HG02970 (cell line): ENCODE measurements around the gene TMCC3.
"Not testable (repeated sequence)": the region's sequence is repeated elsewhere in the genome, so short reads cannot be mapped to it uniquely, and the experiment has no call there.

Experiments
- ATAC-seq: cut with Tn5 transposase; IDR thresholded peaks from one replicate; pipeline ENCODE4 v1.9.1; 2021; ENCODE audit warnings: mild to moderate bottlenecking, moderate library complexity, moderate number of reproducible peaks; ENCODE audit not compliant: unreplicated experiment, low FRiP score

The TMCC3 gene

DNA sequence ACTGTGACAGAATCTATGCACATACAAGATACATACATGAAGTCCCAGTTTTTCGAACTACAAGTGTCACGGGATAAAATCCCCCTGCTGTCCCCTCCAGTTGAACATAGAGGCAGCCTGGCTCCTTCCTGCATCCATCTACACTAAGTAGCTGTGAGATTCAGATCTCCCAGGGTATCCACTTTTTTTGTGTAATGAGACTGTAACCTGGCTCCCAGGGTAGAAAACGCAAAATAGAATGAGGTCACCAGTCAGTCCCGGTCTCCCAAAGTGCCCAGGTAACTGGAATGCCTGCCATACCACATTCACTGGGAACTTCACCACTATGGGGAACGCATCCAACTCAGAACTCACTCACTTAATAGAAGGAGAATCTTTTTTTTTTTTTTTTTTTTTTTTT lies 67.8 kb downstream of the TMCC3 start:
- ATAC-seq = no peak

GRCh38 chr12:94575645-94576403 lies 74.5 kb downstream of the TMCC3 start:
- no peak for ATAC-seq

GRCh38 chr12:94575024-94575423 lies 75.3 kb downstream of the TMCC3 start:
- no peak for ATAC-seq

GRCh38 chr12:94571556-94571955 lies 78.8 kb downstream of the TMCC3 start:
- no peak for ATAC-seq

DNA sequence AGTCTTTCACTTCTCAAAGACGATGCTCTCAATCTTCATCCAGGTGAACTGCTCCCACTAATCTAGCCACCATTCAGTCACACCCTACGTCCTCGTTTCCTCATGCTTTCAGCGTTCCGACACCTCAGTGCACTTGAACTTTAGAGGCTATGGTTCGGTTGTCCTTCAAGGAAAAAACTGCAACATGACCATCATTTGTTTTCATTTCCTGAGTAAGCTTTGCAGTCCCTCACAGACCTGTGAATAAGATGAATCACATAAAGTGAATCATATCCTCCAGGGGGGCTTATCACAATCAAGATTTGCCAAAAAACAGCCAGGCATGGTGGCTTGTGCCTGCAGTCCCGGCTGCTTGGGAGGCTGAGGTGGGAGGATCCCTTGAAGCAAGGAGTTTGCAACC lies 80.2 kb downstream of the TMCC3 start:
- no peak for ATAC-seq

DNA sequence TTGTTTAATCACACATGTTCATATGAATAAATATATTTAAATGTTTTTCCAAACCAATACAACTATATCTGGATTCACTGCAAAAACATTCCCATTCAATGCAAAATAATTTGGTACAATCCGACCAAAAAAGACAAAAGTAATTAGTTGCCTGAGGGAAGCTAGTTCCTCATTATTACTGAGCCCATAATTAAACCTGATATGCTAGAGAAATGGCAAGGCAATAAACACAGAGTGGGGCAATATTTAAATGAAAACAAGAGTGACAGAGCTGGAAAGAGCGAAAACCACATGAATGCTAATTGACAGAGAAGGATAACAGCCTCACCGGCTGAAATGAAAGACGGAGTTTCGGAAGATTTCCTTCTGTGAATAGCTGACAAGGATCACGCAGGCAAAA lies 82.6 kb downstream of the TMCC3 start:
- no peak for ATAC-seq

GRCh38 chr12:94566345-94566744 lies 84.0 kb downstream of the TMCC3 start:
- no peak for ATAC-seq

DNA sequence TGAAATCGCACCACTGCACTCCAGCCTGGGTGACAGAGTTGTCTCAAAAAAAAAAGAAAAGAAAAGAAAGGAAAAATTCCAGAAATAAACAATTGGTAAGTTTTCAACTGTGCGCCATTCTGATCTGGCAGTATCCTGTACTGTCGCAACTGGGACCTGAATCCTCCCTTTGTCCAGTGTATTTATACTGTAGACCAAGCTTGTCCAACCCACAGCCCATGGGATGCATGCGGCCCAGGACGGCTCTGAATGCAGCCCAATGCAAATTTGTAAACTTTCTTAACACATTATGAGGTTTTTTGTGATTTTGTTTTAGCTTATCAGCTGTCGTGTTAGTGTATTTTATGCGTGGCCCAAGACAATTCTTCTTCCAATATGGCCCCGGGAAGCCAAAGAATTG lies 84.7 kb downstream of the TMCC3 start:
- no peak for ATAC-seq

DNA sequence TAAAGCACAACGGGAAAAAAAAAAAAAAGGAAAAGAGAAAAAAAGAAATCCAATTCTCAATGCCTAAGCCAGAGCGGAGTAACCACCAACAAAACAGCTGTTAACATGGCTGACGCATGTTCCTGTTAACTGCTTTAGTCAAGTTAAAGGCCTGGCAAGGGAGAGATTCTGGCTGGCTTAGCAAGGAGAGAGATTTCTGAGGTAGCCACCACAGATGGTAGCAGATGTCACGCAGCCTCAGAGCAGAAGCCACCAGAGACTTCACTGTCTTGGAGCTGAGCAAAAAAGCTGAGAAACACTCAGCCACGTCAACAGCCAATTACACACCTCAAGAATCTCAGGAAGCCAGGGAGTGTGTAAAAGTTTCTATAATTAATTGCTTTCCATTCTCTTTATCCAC lies 87.1 kb downstream of the TMCC3 start:
- ATAC-seq = no peak

GRCh38 chr12:94561943-94562411 lies 88.4 kb downstream of the TMCC3 start:
- ATAC-seq = peak; percentile 61

GRCh38 chr12:94560431-94561221 lies 89.7 kb downstream of the TMCC3 start:
- peak; percentile 63 for ATAC-seq

GRCh38 chr12:94558612-94559011 lies 91.7 kb downstream of the TMCC3 start:
- no peak for ATAC-seq

DNA sequence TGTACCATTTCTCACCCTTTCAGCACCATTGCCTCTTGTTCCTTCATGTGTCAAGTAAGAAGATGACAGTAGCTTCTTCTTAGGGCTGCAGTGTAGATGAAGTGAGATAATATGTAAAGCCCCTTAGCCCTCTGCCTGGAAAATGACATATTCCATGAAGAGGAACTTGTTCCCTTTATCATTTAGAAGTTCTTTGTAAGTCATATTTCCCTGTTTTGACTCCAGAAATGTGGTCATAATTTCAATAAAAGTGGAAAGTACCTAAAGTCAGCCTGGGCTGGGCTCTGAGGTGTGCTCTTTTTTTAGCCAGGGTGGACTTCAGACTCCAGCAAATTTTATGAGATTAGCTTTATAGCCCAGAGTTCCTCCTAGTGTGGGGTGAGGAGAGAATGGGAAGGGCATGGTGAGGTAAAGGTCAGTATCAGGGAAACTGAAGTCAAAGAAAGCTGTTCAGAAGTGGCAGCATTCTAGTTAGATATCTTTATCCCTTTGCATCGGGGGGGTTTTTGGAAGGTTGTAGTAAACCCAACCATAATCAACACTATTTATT lies 92.5 kb downstream of the TMCC3 start:
- no peak for ATAC-seq

DNA sequence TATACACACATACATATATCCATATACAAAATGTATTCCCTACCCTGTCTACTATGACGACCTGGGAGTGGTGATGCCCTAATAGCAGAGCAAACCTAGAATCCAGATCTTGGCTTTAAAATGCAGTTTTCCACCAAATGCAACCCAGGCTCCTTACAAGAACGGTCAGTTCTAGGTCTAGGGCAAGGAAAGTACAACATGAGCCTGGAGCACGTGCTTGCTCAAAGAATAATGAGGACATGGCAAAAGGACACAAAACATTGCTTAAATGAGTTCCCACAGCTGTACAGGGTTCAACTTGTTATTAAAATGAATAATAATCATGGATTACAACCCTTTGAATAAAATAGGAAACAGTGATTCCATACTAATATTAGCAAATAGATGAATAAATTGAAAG lies 94.7 kb downstream of the TMCC3 start:
- ATAC-seq = no peak

DNA sequence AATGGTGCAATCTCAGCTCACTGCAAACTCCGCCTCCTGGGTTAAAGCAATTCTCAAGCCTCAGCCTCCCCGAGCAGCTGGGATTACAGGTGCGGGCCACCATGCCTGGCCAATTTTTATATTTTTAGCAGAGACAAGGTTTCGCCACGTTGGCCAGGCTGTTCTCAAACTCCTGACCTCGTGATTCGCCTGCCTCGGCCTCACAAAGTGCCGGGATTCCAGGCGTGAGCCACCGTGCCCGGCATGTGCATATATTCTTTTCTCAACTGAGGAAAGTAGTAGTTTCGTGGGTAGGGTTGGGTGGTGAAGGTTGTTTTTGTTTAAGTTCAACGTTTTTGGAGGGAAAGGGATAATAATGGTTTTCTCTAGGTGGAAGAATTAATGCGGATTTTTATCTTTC lies 96.5 kb downstream of the TMCC3 start:
- ATAC-seq = no peak

GRCh38 chr12:94553130-94553519 lies 97.2 kb downstream of the TMCC3 start:
- no peak for ATAC-seq

GRCh38 chr12:94551810-94552209 lies 98.5 kb downstream of the TMCC3 start:
- no peak for ATAC-seq

DNA sequence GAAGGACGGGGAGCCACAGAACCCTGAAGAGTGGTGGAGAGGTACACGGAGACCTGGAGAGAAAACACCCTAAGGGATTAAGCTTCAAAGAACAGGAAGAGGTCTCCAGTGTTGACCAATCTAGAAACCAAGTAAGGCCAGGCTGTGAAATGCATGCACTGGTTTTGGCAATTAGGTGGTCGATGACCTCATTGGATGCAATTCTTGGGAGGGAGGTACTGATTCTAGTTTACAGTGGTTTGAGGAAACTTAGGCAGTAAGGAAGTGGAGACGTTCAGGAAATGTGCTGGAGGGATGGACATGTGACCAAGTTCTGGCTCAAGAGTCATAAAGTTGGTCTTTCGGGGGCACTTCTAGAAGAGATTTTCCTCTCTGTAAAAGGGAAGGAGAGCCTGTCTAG lies 99.4 kb downstream of the TMCC3 start:
- no peak for ATAC-seq

GRCh38 chr12:94548833-94549232 lies 101.5 kb downstream of the TMCC3 start:
- ATAC-seq = not testable (repeated sequence)

- ATAC-seq = no peak
Measured at GRCh38 chr12:94545935-94546771, 104.2 kb downstream of the TMCC3 start.

DNA sequence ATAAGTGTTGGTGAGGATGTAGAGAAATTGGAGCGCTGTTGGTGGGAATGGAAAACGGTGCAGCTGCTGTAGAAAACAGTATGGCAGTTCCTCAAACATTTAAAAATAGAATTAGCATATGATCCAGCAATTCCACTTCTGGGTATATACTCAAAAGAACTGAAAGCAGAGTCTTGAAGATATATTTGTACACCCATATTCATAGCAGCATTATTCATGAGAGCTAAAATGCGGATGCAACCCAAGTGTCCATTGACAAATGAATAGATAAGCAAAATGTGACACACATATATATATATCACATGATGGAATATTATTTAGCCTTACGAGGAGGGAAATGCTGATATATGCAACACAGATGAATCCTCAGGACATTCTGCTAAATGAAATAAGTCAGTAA lies 106.0 kb downstream of the TMCC3 start:
- ATAC-seq = no peak
